BJ (cell line): ENCODE data around the gene TAS2R30. TPM values are rescaled to one million over a fixed set of nuclear protein-coding genes. Genes with fewer than 3 reads are reported as not detected.
"Not testable (repeated sequence)": the region's sequence is repeated elsewhere in the genome, so short reads cannot be mapped to it uniquely, and the experiment has no call there.

Experiments used
- CTCF ChIA-PET: fragments of 350-600 bp; formaldehyde crosslinking; extraction: SDS; loops from one replicate; lab custom pipeline; 2021; ENCODE audit warnings: antibody characterized with exemption, inconsistent platforms; lab: Yijun Ruan, JAX
- POLR2A ChIA-PET: fragments of 300-600 bp; sonication (Branson Sonifier 250); formaldehyde crosslinking; extraction: SDS; loops from one replicate; lab custom pipeline; 2021; ENCODE audit warnings: antibody characterized with exemption; lab: Charles Lee
- DNase-seq: peaks from one replicate; pipeline ENCODE4 v3.0.0-alpha.2; 2011; ENCODE audit warnings: low read depth
- H3K27me3 ChIP-seq: 2 replicates; pipeline ENCODE4 v1.6.0; 2011; ENCODE audit warnings: low read length; ENCODE audit not compliant: control insufficient read depth, insufficient read depth
- H3K36me3 ChIP-seq: 2 replicates; pipeline ENCODE4 v1.5.1; 2011; ENCODE audit warnings: low read length; ENCODE audit not compliant: control insufficient read depth, insufficient read depth
- H3K4me3 ChIP-seq: 2 replicates; pipeline ENCODE4 v1.5.1; 2011; ENCODE audit warnings: low read depth, mild to moderate bottlenecking, control low read depth, low read length
- CTCF ChIP-seq: IDR thresholded peaks from 2 replicates; pipeline ENCODE4 v1.5.1; 2011; ENCODE audit warnings: low read depth, mild to moderate bottlenecking, control low read depth, inconsistent platforms, low read length, moderate library complexity; ENCODE audit not compliant: insufficient read depth
- polyA plus RNA-seq: library from polyadenylated mRNA; depleted of rRNA; stranded (reverse); fragments of >200 nt; gene quantifications from 2 replicates; pipeline ENCODE4 v1.2.3, GENCODE V29; 2011

Gene TAS2R30
- polyA plus RNA-seq, 1 experiment = 0.04 TPM

GRCh38 chr12:11133162-11133561, 1.3 kb downstream of the TAS2R30 start:
- H3K4me3 ChIP-seq = no peak overlapping the region
- DNase-seq = no peak
- ChIA-PET POLR2A (no interaction called here), CTCF (interaction anchor here (1.9 kb wide), 1 partner anchor 26 kb away, joined by 4 read pairs; no protein-coding TSS in a partner anchor)
- TF ChIP-seq CTCF = no peak
- H3K27me3 ChIP-seq = no peaks in the 10 kb centered on the region
- H3K36me3 ChIP-seq = 0 out of 2 replicates have a peak, but pooled peaks cover 1% of the 10 kb centered on the region

GRCh38 chr12:11130999-11131398, 3.4 kb downstream of the TAS2R30 start:
- CTCF ChIA-PET = no interaction called here
- DNase-seq = no peak

DNA sequence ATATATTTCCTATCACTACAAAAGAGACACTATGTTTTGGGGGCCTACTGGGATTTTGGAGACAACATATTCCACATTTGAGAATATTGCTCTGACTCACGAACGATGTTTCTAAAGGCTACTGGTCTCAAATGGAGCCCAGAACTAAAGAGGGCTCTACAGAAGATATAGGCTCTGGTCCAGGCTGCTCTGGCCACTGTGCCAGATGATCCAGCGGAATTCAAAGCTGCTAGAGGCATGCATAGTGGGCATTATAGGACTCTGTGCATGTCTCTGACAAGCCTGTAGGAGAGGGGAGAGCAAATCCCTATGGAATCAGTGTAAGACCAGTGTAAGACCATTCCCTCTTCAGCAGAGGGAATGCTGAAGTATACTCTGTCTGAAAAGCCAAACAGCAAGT, 4.1 kb downstream of the TAS2R30 start:
- Histone ChIP-seq H3K4me3 (no peak overlapping the region), H3K36me3 (0 out of 2 replicates have a peak, but pooled peaks cover 1% of the 10 kb centered on the region), H3K27me3 (no peaks in the 10 kb centered on the region)
- TF ChIP-seq CTCF = no peak
- no peak for DNase-seq
- ChIA-PET CTCF (no interaction called here), POLR2A (no interaction called here)

More at GRCh38 chr12:11130999-11131398, 3.4 kb downstream of the TAS2R30 start:
- Histone ChIP-seq H3K27me3 (no peaks in the 10 kb centered on the region), H3K36me3 (0 out of 2 replicates have a peak, but pooled peaks cover 1% of the 10 kb centered on the region), H3K4me3 (no peak overlapping the region)
- no peak for TF ChIP-seq CTCF
- POLR2A ChIA-PET = no interaction called here

DNA sequence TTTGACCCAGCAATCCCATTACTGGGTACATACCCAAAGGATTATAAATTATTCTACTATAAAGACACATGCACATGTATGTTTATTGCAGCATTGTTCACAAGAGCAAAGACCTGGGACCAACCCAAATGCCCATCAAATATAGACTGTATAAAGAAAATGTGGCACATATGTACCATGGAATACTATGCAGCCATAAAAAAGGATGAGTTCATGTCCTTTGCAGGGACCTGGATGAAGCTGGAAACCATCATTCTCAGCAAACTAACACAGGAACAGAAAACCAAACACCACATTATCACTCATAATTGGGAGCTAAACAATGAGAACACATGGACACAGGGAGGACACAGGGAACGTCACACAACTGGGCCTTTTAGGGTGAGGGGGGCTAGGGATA, 20.3 kb downstream of the TAS2R30 start:
- CTCF ChIA-PET, H3K27me3 ChIP-seq, H3K36me3 ChIP-seq, POLR2A ChIA-PET, H3K4me3 ChIP-seq, DNase-seq: not testable (repeated sequence)

GRCh38 chr12:11111213-11111612, 23.2 kb downstream of the TAS2R30 start:
- H3K27me3 ChIP-seq, H3K36me3 ChIP-seq, DNase-seq, H3K4me3 ChIP-seq, POLR2A ChIA-PET, CTCF ChIA-PET: not testable (repeated sequence)

DNA sequence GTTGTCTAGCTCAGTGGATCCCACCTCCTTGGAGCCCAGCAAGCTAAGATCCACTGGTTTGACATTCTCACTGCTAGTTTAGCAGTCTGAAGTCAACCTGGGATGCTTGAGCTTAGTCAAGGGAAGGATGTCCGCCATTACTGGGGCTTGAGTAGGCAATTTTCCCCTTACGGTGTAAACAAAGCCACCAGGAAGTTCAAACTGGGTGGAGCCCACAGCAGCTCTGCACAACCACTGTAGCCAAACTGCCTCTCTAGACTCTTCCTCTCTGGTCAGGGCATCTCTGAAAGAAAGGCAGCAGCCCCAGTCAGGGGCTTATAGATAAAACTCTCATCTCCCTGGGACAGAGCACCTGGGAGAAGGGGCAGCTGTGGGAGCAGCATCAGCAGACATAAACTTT, 25.6 kb downstream of the TAS2R30 start:
- no peaks in the 10 kb centered on the region for H3K27me3 ChIP-seq
- no peak for DNase-seq
- no peak overlapping the region for H3K4me3 ChIP-seq
- ChIA-PET POLR2A (no interaction called here), CTCF (no interaction called here)
- H3K36me3 ChIP-seq = no peaks in the 10 kb centered on the region
- no peak for TF ChIP-seq CTCF
